GM11168 (cell line): Measurements from ENCODE around the gene NAT8L.

Source experiments
- in situ Hi-C: fragments of 300-500 bp; cut with MboI; formaldehyde crosslinking; loops from one replicate; pipeline ENCODE4 v1.12.0; 2022; ENCODE audit warnings: low sequenced_read_pairs; ENCODE audit not compliant: unreplicated experiment

The NAT8L gene

DNA sequence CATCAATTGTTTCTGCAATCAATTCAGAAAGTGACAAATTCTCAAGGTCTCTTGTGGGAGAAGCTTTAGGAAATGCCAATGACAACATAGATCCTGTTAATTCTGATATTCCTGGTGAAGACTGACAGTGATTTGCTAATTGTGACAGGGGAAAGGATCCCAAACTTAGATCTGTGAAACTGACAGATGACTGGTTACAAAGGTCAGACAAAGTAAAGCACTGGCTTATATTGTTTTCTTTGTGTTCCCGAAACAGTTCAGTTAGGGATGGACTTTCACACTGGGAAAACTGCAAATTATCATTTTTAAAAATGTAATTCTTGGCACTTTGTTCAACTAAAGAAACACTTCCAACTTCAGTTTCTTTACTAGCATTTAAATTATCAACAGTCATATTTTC, 30.1 kb downstream of the NAT8L start:
- in situ Hi-C loops: no loop called here

DNA sequence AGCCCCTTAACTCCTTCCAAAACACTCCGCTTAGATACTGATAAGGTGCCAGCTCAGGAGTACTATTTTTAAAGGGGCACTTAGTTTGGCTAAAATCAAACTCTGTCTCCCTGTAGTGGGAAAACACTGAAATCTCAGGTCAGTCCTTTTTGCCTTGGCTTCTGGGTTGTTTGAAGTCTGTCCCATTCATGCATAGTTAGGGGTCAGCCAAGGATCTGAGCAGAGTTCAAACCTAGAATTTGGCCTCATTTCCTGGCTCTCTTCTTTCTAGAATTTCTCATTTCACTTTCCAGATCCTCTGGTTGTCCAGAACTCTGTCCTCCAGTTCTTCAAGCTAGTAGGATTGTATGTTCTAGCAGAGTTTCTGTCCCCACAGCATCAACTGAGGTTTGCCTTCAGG, 31.5 kb downstream of the NAT8L start:
- in situ Hi-C loops: no loop called here

DNA sequence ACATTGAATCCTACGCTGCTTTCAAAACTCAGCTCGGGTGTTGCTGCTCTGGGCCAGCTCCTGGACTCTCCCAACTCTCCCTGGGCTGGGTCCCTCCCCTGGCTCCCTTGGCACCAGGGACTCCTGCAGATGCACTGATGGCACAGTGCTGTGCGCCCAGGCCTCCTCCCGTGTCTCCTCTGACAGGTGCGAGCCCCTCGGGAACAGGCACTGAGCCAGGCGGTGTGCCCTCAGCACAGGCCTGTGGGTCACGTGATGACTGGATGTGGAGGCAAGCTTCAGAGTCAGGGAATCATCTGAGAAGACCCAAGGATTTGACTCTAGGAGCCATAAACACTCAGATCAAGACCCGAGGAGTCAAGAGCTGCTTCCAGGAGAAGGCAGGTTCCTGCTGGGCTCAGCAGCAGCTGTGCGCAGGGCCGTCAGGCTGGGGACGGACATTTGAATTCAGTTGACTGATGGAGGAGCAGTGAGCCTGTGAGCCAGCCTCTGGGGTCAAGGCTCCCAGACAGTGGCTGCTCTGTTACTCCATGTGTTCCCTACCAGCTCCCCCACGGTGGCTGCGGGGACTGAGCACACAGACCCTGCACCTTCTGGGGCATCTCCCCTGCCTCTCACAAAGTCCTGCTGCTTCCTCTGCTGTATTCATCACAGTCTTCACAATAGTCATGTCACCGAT, 33.0 kb downstream of the NAT8L start:
- in situ Hi-C loops: no loop called here

DNA sequence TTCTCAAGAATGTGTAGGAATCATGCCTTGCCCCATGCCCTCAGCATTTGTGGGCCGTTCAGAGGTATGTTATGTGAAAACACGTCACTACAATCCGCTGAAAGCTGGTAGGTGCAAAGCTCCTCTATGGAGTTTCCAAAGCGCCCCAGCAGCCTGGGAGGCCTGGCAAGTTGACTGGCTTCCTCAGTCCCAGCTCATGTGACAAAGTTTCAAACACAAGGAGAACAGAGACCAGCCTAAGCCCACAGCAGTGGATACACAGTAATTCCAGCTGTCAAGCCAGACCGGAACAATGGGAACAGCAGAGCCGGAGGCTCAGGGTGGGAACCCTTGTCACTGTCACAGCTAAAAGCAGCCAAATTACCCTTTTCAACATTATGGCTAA, 33.5 kb downstream of the NAT8L start:
- in situ Hi-C loops: no loop called here

DNA sequence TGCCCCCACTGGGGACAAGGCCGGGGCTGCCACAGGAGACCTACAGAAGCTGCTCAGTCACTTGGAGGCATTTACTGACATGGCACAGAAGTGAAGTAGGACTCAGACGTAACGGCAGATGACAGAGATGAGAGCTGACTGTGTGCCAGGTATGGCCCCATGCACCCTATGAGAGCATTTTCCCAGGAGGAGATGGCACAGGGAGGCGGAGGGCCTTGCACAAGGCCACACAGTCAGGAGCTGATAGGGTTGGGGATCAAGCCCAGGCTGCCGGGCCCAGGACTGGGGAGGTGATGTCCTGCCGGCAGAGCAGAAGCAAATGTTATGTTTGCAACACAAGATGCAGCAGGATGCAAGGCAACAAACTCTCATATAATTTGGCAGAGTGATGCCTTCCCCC, 34.1 kb downstream of the NAT8L start:
- in situ Hi-C loops: no loop called here

DNA sequence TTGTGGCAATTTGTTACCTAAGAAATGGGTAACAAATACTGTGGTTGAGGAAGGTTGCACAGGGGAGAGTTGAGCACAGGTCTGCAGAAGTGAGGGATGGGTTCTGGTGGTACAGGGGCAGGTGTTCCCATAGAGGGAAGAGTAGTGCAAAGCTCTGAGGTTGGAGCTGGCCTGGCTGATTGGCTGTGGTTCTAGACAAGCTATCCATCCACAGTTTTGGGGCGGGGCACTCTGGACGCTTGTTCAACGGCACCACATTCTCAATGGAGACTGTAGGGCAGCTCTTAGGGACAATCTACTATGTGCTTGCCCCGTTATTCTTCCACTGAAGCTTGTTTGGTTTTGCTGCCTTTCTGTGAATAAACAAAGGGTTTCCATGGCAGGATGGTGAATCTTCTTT, 35.4 kb downstream of the NAT8L start:
- in situ Hi-C loops: no loop called here

DNA sequence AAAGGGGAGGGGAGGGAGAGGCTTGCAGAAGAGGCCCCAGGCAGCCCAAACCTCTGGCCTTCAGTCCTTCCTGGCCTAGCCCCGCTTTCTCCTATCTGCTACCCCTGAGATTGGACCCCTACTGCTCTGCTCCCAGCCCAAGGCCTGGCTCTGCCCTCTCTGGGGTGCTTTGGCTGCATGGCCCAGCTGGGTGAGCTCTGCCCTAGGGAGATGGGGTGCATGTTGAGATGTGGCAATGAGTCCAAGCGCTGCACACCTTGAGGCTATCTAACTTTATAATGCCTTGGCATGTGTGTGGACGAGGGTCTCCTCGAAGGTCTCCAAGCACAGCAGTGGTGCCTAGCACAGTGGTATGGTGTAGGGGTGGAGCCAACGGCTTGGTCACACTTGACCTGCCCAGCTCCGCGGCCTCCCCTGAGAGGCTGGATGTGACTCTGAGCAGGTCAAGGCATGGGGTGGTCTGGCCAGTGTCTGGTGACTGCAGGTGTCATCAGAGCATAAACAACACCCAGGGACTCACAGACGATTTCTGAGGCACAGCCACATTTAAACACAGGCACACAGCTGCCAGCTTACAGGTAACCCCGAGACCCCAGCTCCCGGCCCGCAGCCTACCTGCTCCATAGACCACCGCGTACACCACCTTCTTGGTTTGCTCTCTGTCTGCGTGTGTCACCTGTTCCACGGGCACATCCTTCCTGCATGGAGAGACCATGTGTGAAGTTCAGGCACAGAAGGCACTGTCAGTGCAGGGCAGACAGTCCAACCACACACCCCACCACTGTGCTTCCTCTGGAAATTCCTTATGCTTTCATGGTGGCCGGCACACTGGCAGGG, 36.3 kb downstream of the NAT8L start:
- in situ Hi-C loops: no loop called here

DNA sequence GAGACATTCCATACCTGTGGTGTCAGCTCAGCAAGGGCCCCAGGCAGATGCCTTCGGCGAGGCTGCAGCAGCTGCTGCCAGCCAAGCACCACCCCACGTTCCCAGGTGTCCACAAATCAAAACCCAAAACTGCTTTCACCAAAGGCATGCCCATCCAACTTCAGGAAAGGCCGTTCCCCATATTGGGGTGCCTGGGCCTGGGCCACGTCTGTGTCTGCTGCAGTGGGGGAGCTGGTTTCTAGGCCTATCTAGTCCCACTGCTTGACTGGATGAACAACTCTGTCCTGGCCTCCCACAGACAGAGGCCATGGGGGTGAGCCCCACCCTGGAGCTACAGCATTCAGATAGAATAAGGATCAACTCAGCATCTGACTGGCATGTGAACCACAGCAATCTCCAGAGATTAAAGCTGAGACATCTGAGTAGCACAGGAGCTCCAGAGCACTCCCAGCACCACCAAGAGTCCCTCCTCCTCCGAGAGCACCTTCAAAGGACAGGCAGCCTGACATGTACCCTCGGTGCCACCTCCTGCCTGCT, 37.0 kb downstream of the NAT8L start:
- in situ Hi-C loops: no loop called here

DNA sequence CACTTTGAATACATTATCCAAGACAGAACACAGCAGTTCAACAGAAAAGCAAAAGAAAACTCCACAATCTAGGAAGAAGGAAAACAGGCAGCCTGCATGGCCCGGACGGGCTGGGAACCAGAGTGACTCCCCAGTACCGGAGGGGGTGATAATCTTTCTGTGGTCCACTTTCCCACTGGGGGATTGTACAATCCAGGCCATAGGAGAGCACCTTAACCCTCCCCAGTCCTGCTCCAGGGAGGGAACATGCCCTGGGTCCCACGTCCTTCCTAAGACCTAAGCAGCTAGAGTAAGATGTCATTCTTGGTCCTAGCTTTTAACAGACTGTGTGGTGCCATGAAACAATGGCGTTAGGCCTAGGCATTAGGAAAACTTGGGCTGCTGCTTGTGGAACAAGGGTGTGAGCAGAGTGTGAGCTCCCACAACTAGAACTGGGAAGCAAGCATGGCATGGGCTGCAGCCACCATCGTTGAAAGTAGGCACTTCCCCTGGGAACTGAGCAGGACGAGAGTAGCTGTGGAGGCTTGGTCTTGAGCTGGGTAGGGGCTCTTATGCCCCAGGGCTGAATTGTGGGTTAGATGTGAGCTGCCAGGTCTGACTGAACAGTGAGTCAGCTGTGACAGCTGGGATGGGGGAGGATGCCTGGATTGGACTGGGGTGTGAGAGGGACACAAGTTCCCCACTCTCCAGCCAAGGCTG, 42.4 kb downstream of the NAT8L start:
- in situ Hi-C loops: no loop called here

DNA sequence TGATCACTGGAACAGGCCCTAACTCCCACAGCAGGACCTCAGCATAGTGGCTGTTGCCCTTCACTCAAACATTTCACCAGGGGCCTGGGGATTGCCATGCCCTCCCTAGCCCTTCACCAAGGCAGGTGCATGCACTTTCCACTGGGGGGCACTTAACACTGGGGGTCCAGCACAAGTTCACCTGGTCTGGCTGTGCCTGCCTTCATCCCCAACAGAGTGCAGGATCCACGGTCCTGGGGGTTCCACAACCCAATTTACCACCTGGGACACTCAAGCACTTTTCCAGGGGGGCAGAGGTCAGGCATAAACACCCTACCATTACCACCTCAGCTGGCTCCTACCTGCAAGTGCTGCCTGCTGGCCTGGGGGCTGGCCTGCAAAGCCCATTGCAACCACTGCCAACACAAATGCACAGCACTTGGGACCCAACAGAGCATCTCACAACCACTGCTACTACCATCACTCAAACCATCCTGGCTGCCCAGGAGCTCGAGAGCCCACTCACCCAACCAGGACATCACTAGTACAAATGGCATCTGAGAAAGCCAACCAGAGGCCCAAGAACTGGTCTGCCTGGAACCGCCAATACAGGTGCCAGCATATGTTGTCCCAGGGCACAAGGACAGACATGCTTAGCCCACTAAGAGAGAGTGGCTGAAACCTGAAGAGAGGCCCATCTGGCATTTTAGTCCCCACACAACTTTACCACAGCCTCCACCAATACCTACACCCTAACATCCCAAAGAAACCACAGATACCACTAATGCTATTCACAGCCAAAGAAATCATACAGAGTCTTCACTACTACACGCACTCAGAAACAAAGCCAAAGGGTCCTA, 43.1 kb downstream of the NAT8L start:
- in situ Hi-C loops: no loop called here

DNA sequence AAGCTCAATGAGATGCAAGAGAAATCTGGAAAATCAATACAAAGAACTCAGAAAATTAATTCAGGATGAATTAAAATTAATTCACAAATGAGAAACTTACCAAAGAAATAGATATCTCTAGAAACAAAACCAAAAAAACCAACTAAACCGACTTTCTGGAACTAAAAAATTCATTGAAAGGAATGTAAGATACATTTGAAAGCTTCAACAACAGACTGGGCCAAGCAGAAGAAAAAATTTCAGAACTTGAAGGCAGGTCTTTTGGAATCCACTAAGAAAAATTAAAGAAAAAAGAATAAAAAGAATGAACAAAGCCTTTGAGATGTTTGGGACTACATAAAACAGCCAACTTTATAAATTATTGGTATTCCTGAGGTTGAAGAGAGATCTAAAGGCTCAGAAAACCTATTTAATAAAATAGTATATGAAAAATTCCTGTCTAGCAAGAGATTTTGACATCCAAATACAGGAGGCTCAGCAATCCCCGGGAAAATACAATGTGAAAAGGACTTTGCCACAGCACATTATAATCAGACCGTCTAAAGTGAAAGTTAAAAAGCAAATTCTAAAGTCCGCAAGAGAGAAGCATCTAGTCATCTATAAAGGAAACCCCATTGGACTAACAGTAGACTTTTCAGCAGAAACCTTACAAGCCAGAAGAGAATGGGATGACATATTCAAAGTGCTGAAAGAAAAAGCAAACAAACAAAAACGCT, 44.2 kb downstream of the NAT8L start:
- in situ Hi-C loops: no loop called here

DNA sequence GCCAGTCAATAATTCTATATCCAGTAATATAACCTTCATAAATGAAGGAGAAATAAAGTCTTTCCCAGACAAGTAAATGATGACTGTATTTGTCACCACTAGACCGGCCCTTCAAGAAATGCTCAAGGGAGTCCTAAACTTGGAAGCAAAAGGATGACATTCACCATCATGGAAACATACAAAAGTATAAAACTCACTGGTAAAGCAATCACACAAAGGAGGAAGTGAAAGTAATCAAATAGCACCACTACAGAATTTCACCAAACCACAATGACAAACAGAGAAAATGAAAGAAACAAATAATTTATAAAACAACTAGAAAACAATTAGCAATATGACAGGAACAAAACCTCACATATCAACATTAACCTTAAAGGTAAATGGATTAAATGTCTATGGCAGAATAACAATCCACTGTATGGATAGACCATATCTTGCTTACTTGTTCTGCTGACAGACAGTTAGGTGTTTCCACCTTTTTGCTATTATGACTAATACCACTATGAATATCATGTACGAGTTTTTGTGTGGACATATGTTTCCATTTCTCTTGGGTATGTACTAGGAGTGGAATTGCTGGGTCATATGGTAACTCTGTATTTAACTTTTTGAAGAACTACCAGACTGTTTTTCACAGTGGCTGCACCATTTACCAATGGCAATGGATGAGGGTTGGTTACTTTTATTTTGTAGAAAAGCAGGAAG, 44.9 kb downstream of the NAT8L start:
- in situ Hi-C loops: no loop called here

DNA sequence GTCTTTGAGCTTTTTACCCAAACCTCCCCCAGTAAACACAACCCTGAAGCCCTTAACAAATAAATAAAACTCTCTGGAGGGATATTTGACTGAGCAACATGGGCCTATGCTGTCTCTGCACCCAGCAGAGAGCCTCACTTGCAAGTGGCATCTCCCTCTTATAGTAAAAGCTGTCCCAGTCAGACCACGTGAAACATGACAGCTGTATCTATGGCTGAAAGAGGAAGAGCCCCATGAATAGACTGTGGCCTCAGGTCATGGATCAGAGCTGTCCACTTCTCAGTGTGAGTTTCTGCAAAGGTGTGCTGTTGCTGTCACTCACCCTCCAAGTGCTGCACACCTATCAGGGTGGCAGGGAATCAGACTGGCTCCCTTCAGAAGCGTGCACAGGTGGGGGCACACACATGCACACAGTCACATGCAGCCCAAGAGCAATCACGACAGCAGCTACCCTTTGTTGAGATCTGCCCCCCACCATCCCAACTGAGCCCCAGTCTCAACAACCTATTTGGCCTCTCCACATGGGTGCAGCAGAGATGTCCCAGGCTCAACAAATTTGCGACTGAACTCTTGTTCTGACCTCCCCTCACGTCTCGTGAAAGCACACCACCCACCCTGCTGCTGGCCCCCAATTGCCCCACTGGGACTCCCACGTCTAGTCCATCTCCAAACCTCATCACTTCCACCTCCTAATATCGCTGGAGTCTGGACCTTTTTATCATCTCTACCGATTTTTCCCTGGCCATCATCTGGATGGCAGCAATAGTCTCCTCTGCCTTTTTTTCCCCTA, 45.6 kb downstream of the NAT8L start:
- in situ Hi-C loops: no loop called here

DNA sequence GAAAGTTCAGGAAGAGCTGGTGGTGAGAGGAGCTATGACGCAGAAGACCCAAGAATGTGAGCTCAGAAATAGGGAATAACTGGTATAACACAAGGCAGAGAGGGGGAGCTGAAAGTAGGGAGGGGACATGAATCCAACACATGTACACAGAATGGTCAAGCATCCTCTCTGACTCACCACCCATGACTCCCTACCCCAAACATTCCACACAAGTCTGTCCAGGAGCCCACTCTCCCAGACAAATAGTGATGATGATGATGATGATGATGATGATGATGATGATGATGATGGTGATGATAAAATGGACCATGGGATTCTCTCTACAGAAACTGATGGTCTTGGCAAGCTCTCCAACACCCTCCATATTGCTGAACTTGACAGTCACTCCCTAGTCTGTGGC, 46.4 kb downstream of the NAT8L start:
- in situ Hi-C loops: no loop called here

DNA sequence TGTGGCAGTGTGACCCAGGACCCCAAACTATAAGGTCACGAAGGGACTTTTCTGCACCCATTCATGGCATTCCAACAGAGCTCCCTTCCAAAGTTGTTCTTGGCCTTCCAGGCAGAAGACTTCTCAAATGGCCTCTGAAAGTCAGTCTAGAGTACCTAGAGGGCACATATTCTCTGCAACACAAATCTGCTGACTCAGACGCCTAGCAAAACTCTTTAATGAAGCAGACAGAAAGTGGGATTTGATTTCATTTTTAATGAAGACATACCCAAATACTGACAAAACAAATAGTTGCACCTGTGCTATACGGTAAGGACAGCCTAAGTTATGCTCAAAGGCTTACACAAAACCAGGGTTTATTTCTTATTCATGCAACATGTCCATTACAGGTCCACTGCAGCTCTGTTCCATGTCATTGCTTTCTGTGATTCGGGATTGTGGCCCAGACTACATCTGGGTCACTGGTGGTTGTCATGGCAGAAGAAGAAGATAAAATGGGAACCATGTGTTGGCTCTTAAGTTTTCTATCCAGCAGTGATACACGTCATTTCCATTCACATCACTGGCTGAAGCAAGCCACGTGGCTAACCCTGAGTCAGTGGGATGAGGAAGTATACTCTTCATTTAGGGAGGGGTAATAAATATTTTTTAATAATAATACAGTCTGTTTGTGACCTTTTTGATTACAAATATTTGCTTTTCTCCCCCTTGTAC, 57.7 kb downstream of the NAT8L start:
- in situ Hi-C loops: no loop called here
